Measurements from ENCODE around the gene POMGNT2.

POMGNT2 gene

GRCh38 chr3:43094851-43095250 is 11.0 kb downstream of the POMGNT2 start:
- TF ChIP-seq CTCF (IDR thresholded peaks at IDR 0.05; ENCODE audit: low read length, missing control alignments), result no peak
- DNase-seq (ENCODE audit: low read depth), result no peak
- H3K4me3 ChIP-seq (replicated peaks; ENCODE audit: low read depth, low read length), result no peak overlapping the region

- no peak overlapping the region for H3K4me3 ChIP-seq (replicated peaks; ENCODE audit: low read depth, low read length)
- no peak for TF ChIP-seq CTCF (IDR thresholded peaks at IDR 0.05; ENCODE audit: low read length, missing control alignments)
- no peak for DNase-seq (ENCODE audit: low read depth)
Observed at GRCh38 chr3:43094381-43094780, 11.5 kb downstream of the POMGNT2 start.

- no peak for DNase-seq (ENCODE audit: low read depth)
- no peak overlapping the region for H3K4me3 ChIP-seq (replicated peaks; ENCODE audit: low read depth, low read length)
- TF ChIP-seq CTCF (IDR thresholded peaks at IDR 0.05; ENCODE audit: low read length, missing control alignments), result no peak
Observed at GRCh38 chr3:43093974-43094373, 11.9 kb downstream of the POMGNT2 start.

DNA sequence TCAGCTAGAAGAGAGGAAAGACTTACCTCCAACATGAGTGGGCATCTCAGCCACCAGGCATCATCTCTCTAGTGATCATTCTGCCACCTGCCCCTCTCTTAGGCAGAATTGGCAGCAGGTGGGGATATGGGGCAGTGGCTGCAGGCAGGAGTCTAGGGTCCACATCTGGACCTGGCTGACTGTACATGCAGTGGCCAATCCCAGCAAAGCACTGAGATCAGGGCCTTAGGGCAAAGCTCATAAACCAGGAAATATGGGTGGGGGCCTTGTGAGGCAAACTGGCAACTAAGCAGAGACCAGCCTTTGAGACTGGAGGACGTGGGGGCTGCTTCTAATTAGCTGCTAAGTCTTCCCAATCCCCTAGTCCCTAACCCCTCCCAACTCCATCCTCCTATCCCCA is 12.9 kb downstream of the POMGNT2 start:
- H3K4me3 ChIP-seq (replicated peaks; ENCODE audit: low read depth, low read length), result no peak overlapping the region
- no peak for TF ChIP-seq CTCF (IDR thresholded peaks at IDR 0.05; ENCODE audit: low read length, missing control alignments)
- no peak for DNase-seq (ENCODE audit: low read depth)

DNA sequence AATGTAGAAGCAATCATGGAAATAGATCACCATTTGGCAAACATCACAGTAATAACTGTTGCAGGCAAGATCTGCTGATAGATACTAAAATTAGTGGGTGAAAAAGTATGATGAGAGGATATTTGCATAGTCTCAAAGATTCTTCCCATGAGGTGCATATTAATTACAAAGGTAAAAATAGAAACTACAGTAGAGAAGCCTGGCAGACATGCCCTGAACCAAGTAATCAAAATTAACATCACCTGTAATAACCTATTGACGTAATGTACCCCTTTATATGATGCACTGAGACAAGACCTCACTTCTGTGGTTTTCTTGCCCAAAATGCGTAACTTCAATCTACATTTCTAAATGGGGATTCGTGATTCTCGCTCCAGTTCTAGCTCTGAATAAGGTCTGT is 14.4 kb downstream of the POMGNT2 start:
- DNase-seq (ENCODE audit: low read depth), result no peak
- no peak overlapping the region for H3K4me3 ChIP-seq (replicated peaks; ENCODE audit: low read depth, low read length)
- no peak for TF ChIP-seq CTCF (IDR thresholded peaks at IDR 0.05; ENCODE audit: low read length, missing control alignments)

DNA sequence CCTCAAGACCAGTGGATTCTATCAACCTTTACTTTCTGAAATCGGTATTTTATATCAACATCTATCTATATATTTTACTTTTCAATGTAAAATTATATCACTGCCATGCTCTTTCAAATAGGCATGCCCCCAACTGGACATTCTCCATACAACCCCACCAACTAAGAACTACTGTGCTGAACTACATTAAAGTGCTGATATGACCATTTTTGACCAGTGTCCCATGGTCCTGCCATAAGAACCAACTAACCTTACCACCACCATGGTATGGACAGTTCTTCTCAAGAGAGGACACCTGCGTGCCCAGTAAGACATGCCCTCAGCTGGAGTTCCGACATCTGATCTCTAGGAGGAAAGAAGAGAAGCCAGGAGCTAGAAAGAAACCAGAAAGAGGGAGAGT is 15.6 kb downstream of the POMGNT2 start:
- TF ChIP-seq CTCF (IDR thresholded peaks at IDR 0.05; ENCODE audit: low read length, missing control alignments), result no peak
- no peak overlapping the region for H3K4me3 ChIP-seq (replicated peaks; ENCODE audit: low read depth, low read length)
- DNase-seq (ENCODE audit: low read depth), result no peak

DNA sequence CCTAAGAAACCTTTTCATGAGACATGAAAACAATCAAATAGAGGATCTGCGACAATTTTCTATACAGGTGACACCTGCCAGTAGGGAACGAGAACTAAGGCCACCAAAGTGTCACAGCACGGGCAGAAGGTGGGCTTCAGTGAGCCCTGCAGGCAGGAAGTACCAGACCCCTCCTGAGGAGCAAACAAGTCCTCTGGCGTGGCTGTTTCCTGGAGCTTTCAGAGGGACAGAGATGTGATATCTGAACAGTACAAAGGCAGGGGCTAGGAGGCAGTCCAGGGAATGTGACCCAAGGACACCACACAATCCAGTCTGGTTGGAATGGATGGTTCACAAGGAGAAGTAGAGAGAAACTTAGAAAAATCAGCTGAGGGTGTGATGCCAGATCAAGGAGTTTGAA is 16.8 kb downstream of the POMGNT2 start:
- no peak for TF ChIP-seq CTCF (IDR thresholded peaks at IDR 0.05; ENCODE audit: low read length, missing control alignments)
- no peak overlapping the region for H3K4me3 ChIP-seq (replicated peaks; ENCODE audit: low read depth, low read length)
- no peak for DNase-seq (ENCODE audit: low read depth)
